GM19099 (cell line): ENCODE results near the gene MED4.

ENCODE experiments used
- POLR2A ChIP-seq: IDR thresholded peaks from 3 replicates; pipeline ENCODE4 v1.6.1; 2011; ENCODE audit warnings: low read depth; ENCODE audit not compliant: insufficient read length; ENCODE audit errors: extremely low read depth

Gene MED4

DNA sequence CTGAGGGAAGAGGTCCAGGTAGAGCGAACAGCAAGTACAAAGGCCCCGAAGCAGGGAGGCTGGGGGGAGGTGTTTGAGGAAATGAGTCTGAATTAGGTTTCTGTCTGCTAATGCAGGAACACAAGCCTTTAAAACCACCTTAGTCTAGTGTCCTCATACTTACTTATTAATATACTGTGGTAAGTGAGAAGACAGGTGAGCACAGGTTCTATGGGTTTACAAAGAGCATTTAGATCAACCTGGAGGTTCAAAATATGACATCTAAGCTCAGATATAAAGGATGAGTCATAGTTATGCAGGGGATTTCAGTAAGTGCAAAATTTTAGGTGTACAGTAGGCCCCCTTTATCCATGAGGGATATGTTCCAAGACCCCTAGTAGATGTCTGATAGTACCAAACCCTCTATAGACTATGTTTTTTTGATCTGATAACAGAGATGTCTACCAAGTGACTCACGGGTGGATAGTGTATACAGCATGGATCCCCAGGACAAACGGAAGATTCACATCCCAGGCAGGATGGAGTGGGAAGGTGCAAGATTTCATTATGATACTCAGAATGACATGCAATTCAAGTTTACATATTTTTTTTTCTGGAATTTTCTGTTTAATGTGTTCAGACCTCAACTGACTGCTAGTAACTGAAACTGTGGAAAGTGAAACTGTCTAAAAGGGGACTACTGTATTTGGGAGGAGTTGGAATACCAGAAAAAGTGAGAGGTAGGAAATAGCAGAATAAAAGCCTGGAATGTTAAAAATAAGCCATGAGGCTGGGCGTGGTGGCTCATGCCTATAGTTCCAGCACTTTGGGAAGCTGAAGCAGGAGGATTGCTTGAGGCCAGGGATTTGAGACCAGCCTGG lies 18.2 kb upstream of the MED4 start:
- no peak for TF ChIP-seq POLR2A

GRCh38 chr13:48110931-48111721 lies 16.2 kb upstream of the MED4 start:
- TF ChIP-seq POLR2A = no peak

DNA sequence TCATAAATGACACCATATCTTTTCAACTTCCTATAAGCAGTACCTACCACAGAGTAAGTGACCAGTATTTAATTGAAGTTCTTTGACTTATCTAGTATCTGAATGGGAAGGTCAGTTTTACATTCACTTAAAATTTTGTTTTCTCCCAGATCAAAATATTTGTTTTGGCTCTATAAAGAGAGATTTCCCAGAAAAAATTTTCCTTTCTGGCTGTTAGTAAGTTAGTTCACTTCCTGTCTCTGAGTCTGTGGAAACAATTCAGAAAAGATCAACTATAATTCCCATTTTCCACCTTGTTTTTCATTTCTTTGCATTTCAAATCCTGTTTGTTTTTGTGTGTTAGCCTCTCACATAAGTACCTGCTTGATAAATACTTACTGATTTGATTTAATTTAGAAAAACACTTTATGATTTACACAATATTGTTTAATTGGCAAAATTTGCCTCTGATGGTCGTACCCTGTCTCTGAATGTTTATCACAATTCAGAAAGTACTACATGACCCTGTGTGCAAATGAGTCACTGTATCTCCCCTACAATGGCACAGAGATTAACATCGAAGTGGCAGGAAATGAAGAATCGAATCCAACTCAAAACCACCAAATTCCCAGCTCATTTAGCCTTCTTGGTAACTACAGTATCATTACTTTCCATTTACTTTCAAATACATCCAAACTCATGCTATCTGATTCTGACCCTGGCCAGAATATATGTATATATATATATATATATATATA lies 15.4 kb upstream of the MED4 start:
- no peak for TF ChIP-seq POLR2A

- no peak for TF ChIP-seq POLR2A
These were observed 13.2 kb upstream of the MED4 start for GRCh38 chr13:48108106-48108505.

DNA sequence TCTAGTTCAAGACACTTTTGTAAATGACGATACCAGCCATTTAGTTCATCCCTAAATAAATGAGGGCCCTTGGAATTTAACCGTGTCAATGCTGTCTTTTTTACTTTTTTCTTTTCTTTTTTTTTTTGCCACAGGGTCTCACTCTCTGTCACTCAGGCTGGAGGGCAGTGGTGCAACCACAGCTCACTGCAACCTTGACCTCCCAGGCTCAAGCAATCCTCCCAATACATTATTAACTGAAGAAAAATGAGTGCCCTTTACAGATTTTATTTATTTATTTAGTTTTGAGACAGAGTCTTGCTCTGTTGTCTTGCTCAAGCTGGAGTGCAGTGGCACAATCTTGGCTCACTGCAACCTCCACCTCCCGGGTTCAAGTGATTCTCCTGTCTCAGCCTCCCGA lies 2.9 kb upstream of the MED4 start:
- TF ChIP-seq POLR2A = no peak

GRCh38 chr13:48096670-48097069 lies 1.8 kb upstream of the MED4 start:
- TF ChIP-seq POLR2A = no peak

- TF ChIP-seq POLR2A = no peak
These were observed 512 bp downstream of the MED4 start for GRCh38 chr13:48094404-48094780.

DNA sequence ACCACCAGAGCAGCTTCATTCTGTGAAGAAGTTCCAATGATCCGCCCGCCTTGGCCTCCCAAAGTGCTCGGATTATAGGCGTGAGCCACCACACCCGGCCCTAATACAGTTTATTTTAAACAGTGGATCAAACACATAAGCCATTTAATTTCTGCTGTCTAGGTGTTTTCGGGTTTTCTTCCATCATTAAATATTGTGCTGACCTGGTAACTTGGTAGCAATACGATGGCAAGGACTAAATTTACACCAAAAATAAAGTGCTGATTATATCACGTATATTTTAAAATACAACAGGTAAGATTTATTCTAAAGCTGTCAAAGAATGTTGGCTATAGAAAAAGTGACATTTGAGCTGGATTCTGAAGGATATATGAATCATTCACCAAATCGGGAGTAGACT lies 1.3 kb downstream of the MED4 start:
- no peak for TF ChIP-seq POLR2A

GRCh38 chr13:48086272-48086671 lies 8.6 kb downstream of the MED4 start:
- no peak for TF ChIP-seq POLR2A

- no peak for TF ChIP-seq POLR2A
These were observed 13.2 kb downstream of the MED4 start for GRCh38 chr13:48081739-48082138.

DNA sequence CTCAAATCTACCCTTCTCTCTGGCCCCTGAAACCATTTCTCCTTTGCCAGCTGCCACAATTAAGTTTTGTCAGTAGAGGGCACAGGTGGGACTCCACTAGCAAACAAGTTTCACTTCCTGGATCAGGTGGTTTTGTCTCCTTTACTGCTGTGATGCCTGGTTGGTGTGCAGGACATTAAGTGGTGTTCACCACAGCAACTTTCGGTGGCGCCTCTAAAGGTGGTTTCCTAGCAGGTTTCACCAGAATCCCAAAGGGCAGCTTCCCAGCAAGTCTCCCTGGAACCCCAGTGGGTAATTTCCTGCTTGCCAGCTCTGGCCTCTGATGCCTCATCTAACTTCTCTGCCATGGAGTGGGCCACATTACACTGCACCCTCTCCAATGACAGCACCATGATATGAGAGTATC lies 16.6 kb downstream of the MED4 start:
- TF ChIP-seq POLR2A = no peak

DNA sequence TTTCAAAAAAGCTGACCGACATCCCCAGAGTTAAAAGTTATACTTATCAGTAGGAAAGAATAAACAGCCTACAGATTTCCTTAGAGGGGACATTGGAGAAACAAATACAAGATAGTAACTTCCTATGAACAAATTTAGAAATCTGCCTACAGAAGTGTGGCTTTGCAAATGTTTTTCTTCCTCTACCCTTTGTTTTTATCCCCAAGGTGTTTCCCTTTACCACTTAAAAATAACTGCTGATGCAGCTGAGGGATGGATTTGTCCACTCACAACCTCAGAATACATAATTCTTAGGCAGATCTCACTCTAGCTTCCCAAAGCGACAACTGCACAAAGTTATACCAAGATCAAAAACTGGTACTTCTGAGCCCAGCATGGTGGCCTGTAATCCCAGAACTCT lies 20.9 kb downstream of the MED4 start:
- TF ChIP-seq POLR2A = no peak

- TF ChIP-seq POLR2A = no peak
These were observed 22.1 kb downstream of the MED4 start for GRCh38 chr13:48072787-48073186.

- TF ChIP-seq POLR2A = no peak
These were observed 22.6 kb downstream of the MED4 start for GRCh38 chr13:48072304-48072703.

DNA sequence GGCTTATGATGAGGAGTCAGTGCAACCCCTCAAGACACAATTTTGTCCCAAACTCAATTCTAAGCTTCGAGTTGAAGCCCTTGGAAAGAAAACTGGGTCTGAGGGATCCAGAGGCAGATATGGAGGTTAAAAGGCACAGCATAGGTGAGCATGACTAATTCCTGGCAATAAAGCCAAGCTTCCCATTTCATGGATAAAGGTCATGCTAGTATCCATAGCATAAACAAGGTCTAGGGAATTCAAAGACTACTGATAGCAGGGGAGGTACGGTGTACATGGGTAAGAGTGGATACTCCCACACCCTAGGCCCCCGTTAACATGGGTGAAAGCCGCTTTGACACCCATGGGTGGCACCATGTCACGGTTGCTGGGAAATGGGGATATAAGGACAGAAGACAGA lies 24.0 kb downstream of the MED4 start:
- TF ChIP-seq POLR2A = no peak
